ENCODE results near the gene TRPC4AP. TPM values are rescaled to one million over a fixed set of nuclear protein-coding genes. Genes with fewer than 3 reads are reported as not detected.

Gene TRPC4AP
- total and polyA plus RNA-seq, 2 of the 8 experiments (the other 6 are each of a cell fraction or from before 2014, with no cell fraction given) = 73.1 to 74.8 TPM

DNA sequence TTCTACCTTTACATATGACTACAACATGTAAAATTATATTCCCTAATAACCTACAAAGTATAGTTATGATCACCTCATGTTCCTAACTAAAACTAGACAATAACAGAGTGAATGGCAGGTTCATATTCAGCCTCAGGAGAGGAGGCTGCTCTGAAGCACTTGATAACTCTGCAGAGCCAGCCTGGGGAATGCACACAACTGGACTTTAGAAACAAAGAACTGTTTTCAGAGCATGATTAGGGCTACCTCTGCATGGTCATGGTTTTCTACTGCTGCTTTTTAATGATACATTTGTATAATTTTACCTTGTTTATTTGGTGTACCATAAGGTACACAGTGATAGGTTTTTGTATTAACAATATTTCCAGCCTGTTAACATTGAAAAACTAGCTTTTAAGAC is 50.3 kb downstream of the TRPC4AP start:
- Histone ChIP-seq H2BK15ac (ENCODE audit: low read length) (no peak overlapping the region), H3K4me1 (replicated peaks in 1 of 4; ENCODE audit: control insufficient read depth in 3 of 4, insufficient read depth in 4 of 4, low read length in 3 of 4) (no peaks in the 10 kb centered on the region), H2BK20ac (ENCODE audit: low read length) (no peak overlapping the region)
- no peak for TF ChIP-seq JUN (IDR thresholded peaks at IDR 0.05; ENCODE audit: low read depth, low read length)
- TF ChIP-seq POLR2AphosphoS5 (IDR thresholded peaks at IDR 0.05; ENCODE audit: low read depth, low read length) = no peak
- TF ChIP-seq TAF1 (IDR thresholded peaks at IDR 0.05; ENCODE audit: low read depth, low read length) = no peak
- no peak for TF ChIP-seq MAFK (IDR thresholded peaks at IDR 0.05; ENCODE audit: low read depth, low read length)
- TF ChIP-seq SUZ12 (IDR thresholded peaks at IDR 0.05; ENCODE audit: low read length) = no peak
- TF ChIP-seq RBBP5 (IDR thresholded peaks at IDR 0.05; ENCODE audit: borderline replicate concordance, low read depth, low read length) = no peak
- TF ChIP-seq, protein P1, sequence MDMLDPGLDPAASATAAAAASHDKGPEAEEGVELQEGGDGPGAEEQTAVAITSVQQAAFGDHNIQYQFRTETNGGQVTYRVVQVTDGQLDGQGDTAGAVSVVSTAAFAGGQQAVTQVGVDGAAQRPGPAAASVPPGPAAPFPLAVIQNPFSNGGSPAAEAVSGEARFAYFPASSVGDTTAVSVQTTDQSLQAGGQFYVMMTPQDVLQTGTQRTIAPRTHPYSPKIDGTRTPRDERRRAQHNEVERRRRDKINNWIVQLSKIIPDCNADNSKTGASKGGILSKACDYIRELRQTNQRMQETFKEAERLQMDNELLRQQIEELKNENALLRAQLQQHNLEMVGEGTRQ (IDR thresholded peaks at IDR 0.05; ENCODE audit: low read length) = no peak
- TF ChIP-seq POLR2A (IDR thresholded peaks at IDR 0.05; ENCODE audit: control extremely low read depth in 1 of 2, low read depth in 2 of 2, low read length in 2 of 2) = no peak
- TF ChIP-seq HDAC6 (IDR thresholded peaks at IDR 0.05; ENCODE audit: low read depth, low read length) = no peak
- TF ChIP-seq TAF7 (optimal IDR thresholded peaks at IDR 0.05; ENCODE audit: borderline replicate concordance, low read depth, low read length) = no peak
- no peak for TF ChIP-seq NANOG (IDR thresholded peaks at IDR 0.05; ENCODE audit: insufficient read depth, low read depth, low read length, poor library complexity, severe bottlenecking)
- no peak for TF ChIP-seq SIN3A (conservative IDR thresholded peaks at IDR 0.05 in 1 of 2, IDR thresholded peaks at IDR 0.05 in 1 of 2; ENCODE audit: low read depth in 1 of 2, low read length in 2 of 2)
- TF ChIP-seq, protein P2, sequence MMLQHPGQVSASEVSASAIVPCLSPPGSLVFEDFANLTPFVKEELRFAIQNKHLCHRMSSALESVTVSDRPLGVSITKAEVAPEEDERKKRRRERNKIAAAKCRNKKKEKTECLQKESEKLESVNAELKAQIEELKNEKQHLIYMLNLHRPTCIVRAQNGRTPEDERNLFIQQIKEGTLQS (IDR thresholded peaks at IDR 0.05; ENCODE audit: insufficient read depth, low read depth, low read length) = no peak

More for the DNA sequence above, 50.3 kb downstream of the TRPC4AP start:
- Histone ChIP-seq H4K5ac (ENCODE audit: insufficient read length, low read depth, low read length) (no peak overlapping the region), H4K8ac (ENCODE audit: extremely low read depth, insufficient read depth, low read length) (no peak overlapping the region), H3K27me3 (replicated peaks in 1 of 4; ENCODE audit: control insufficient read depth in 3 of 4, extremely low read depth in 1 of 4, insufficient read depth in 3 of 4, low read length in 3 of 4) (no peaks in the 10 kb centered on the region), H3K4me3 (ENCODE audit: extremely low read depth in 1 of 4, insufficient read depth in 2 of 4, low read depth in 3 of 4, low read length in 4 of 4) (no peak overlapping the region), H3K23me2 (ENCODE audit: low read depth, low read length) (no peaks in the 10 kb centered on the region; the same call in 1 of the 2 replicates), H3K36me3 (ENCODE audit: control insufficient read depth in 2 of 4, insufficient read depth in 4 of 4, low read length in 3 of 4) (peaks cover 0 to 51% (median 4%) of the 10 kb centered on the region in 4 experiments; a peak in 4 of 8 replicates), H3K14ac (ENCODE audit: insufficient read length) (no peak overlapping the region), H3K23ac (ENCODE audit: insufficient read length) (no peak overlapping the region), H4K20me1 (replicated peaks in 1 of 2; ENCODE audit: control insufficient read depth in 1 of 2, insufficient read depth in 2 of 2, low read length in 2 of 2) (peaks cover 0 to 4% of the 10 kb centered on the region in 2 experiments), H4K91ac (replicated peaks; ENCODE audit: insufficient read length, low read length) (no peak overlapping the region), H3K56ac (replicated peaks; ENCODE audit: insufficient read length, low read depth, low read length) (no peak overlapping the region), H3K79me1 (ENCODE audit: low read depth, low read length) (no peaks in the 10 kb centered on the region), H3K79me2 (ENCODE audit: control insufficient read depth in 1 of 2, insufficient read depth in 2 of 2, low read length in 2 of 2) (no peaks in the 10 kb centered on the region), H2AFZ (ENCODE audit: low read length) (no peak overlapping the region), H2BK5ac (ENCODE audit: low read depth, low read length) (no peak overlapping the region), H2AK5ac (ENCODE audit: low read depth, low read length) (no peak overlapping the region), H3K27ac (ENCODE audit: low read depth, low read length) (no peak overlapping the region), H3K9me3 (ENCODE audit: insufficient read depth in 2 of 2, low read depth in 1 of 2, low read length in 1 of 2) (no peaks in the 10 kb centered on the region), H3K4ac (replicated peaks; ENCODE audit: insufficient read length, low read depth, low read length) (no peak overlapping the region), H3K4me2 (ENCODE audit: insufficient read depth in 1 of 2, low read depth in 2 of 2, low read length in 2 of 2) (no peak overlapping the region), H3K18ac (ENCODE audit: extremely low read depth, low read length) (no peak overlapping the region), H2BK120ac (replicated peaks; ENCODE audit: low read depth, low read length) (no peak overlapping the region), H3K9ac (replicated peaks in 1 of 4; ENCODE audit: extremely low read depth in 1 of 4, low read depth in 3 of 4, low read length in 3 of 4) (no peak overlapping the region), H2BK12ac (ENCODE audit: low read depth, low read length) (no peak overlapping the region)
- no peak for DNase-seq (ENCODE audit: low read depth in 1 of 2, low spot score in 2 of 2)
- POLR2A ChIA-PET (ENCODE audit: partially characterized antibody) = no interaction called here
- FAIRE-seq = no peak
- CTCF ChIA-PET (ENCODE audit: partially characterized antibody) = interaction anchor here (0.6 kb wide), 1 partner anchor 1263 kb away, joined by 3 read pairs; no protein-coding TSS in a partner anchor

Measured in H1 (cell line).